Middle frontal gyrus (tissue), 1 donor: ENCODE results near the gene SPOCK1.

Source experiments
- DNase-seq: peaks from one replicate; pipeline ENCODE4 v3.0.0-alpha.2; 2015; ENCODE audit warnings: low spot score; ENCODE audit errors: extremely low spot score

Gene SPOCK1

DNA sequence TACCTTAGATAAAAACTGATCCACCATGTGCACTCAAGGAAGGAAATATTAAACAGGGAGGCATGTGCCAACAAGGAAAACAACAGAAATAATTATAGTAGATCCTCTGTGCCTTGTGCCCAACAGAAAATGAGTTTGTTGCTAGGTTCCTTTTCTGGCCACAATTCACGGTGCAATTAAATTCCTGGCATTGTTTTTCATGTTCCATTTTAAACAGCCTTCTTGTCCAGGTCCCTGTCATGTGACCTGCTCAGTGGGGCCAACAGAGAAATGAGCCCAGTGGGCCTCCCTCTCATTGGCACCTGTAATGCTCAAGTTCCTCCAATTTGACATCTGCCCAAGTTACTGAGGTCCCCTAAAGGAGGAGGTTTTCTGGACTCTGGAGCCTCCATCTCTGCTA, 56.5 kb downstream of the SPOCK1 start:
- no peak for DNase-seq

DNA sequence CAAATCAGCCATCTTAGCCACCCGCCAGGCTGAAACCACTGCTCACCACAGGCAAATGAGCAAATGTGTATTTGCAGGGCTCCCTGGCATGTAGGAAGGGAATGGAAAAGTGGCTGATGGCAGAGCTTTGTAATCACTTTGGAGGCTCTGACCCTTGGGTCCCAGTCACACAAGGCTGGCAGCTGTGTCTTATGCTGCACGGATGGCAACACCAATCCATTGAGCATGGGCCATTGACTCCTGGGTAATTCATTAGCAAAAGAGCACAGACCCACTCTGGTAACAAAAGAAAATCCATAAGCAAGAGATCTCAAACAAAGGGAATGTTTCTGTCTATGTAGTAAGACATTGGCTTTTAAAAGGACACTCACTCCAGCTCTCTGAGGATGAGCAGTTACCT, 57.6 kb downstream of the SPOCK1 start:
- no peak for DNase-seq

DNA sequence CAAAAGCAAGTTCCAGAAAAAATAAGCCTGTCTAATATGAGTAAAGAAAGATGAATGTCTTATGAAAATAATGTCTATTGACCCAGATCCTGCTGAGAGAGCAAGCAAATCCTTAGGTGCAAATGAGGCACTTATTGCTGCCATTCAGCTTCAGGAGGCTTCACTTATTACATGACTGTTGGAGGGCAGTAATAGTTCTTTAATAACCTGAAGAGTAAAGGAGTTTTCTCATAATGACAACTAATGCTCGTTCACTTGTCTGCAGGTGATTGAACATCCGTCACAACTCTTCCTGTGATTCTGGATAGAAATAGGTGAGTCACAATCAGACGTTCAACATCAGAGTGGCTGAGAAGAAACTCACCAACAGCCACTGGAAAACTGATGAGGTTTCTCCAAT, 58.3 kb downstream of the SPOCK1 start:
- no peak for DNase-seq

DNA sequence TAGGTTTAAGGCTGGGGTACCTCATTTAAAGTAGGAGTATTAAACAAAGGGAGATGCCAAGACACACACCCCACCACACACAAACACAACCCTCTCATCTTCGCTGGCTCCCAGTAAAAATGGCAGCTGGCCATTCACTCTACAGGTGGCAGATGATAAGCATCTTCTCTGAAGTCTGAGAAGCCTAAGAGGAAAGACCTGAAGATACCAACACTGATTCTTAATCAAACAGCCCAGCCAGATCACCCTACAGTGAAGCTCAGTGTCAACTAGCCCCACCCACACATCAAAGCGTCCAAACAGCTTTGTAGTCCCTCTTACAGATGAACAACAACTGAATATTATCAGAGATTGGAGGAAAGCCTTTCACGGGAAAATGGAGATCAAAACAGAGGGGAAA, 59.5 kb downstream of the SPOCK1 start:
- no peak for DNase-seq

DNA sequence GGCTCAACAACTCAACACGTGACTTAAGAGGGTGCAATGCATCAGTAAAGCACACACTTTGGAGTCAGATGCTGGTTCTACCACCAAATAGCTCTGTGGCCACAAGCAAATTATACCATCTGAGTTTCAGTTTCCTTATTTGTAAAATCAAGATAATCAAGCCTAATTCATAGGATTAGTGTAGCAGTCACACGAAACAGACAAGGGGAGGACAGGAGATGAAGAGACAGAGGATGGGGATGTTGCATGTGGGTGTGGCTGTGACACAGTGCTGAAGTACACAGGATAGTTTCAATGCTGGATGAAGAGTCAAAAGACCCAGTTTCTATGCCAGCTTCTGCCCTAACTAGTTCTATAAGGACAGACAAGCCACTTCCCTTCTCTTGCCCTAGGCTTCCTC, 60.2 kb downstream of the SPOCK1 start:
- DNase-seq: no peak

DNA sequence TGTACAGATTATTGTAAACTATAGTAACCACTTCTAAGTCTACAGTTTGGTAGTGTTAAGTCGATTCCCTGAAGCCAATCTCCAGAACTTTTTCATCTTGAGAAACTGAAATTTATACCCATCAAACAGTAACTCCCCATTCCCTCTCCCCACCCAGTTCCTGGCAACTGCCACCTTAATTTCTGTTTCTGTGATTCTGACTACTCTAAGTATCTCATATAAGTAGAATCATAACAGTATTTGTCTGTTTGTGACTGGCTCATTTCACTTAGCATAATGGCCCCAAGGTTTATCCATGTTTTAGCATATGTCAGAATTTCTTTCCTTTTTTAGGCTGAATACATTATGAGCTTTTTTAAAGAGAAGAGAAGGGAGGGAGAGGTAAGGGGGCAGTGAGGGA, 61.4 kb downstream of the SPOCK1 start:
- no peak for DNase-seq

DNA sequence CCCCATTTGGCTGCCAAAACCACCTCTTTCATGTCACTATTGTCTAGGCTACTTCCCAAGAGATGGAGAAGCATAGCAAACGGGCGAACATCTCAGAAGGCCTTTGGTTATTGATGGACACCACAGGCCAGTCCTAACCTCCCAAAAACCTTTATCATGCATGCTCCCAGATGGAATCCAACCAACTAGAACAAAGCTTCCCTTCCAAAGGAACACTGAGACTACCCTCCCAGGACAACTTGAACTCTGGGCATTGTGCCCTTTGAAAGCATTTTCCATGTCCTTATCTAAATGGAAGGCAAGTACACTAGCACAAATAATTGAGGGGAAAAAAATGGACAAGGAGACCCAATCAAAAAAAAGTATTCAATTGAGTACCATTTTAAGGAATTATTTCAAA, 65.6 kb downstream of the SPOCK1 start:
- no peak for DNase-seq

DNA sequence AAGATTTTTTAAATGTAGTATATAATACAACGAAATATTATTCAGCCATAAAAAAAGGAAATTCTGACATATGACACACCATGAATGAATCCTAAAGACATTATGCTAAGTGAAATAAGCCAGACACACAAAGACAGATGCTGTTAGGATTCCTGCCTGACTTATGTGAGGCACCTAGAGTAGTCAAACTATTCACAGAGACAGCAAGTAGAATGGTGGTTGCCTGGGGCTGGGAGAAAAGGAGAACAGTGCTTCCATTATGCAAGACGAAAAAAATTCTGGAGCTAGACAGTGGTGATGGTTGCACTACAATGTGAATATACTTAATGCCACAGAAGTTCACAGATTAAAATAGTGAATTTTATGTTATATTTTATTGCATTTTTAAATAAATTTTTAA, 66.8 kb downstream of the SPOCK1 start:
- DNase-seq: no peak

DNA sequence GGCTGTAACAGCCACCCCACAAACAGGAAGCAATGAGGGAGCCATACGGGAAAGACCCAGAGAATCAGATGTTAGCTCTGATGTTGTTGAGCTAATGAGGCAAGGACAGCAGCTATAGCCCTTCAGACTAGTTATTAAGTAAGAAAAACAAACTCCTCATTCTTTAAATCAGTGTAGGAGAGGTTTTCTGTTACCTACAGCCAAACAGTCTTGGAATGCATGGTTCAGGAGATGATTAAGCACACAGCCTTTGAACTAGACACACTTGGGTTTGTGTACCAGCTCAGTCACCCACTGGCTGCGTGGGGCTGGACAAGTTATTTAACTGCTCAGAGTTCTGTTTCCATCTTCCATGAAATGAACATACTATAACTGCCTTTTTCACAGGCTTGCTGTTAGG, 68.1 kb downstream of the SPOCK1 start:
- no peak for DNase-seq

DNA sequence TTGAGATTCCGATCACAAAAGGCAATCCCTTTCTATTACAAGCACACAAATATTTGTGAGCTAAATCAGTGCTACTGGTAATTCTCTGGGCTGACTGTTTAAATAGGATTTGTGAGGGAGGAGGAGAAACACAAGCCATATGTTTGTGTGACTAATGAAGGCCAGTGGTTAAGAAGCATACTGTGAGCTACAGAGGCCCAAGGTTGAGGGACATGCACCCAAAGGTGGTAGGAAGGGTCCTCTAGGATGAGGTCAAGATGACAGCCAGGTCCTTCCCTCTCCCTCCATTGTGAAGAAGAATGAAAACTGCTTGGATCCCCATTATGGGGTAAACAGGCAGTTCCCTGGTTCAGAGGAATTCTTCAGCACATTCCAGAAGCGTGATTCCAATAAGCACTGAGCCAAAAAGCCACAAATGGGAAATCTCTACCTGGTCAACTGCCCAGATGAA, 83.9 kb downstream of the SPOCK1 start:
- DNase-seq: no peak

DNA sequence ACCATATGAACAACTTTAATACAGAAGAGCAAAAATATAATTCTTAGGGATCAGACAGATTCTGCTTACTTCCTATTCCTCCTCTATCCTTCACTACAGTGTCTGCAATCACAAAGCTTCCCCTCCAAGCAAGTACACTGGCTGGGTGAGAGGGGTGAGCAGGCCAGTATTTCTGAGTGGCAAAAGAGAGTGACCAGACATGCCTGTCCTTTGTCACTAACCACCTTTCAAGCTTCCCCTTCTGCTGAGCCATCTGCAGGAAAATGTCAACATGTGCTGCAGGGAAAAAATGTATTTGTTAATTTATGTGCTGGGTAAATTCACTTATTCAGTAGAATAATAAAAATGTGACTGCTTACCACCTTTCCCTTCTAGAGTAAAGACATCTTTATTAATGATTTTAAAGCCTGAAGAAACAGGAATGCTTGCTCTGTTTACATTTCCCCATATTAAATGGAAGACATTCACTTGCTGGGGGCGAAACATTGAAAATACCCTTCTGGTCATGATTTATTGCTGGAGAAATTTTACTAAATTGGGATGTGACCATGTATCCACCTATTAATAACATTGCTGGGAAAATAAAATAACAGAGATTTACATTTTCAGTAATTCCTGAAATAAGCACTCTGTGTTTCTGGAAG, 84.9 kb downstream of the SPOCK1 start:
- no peak for DNase-seq

DNA sequence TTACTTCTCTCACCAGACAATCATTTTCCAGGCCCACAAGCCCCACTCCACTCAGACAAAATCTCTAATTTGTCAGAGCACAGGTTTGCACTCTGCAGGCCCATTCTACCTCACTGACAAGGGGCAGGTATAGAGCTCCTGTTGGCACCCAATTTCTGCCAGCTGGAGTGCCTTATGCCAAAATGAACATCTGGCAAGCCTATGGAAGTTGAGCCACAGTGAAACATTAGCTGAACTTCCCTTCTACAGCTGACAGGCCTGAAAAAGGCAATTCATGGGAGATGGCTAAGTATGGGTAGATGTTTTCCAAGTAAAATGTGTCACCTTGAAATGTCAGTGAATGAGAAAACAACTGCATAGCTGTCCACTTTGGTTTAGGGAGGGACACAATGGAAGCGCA, 87.0 kb downstream of the SPOCK1 start:
- DNase-seq: no peak

DNA sequence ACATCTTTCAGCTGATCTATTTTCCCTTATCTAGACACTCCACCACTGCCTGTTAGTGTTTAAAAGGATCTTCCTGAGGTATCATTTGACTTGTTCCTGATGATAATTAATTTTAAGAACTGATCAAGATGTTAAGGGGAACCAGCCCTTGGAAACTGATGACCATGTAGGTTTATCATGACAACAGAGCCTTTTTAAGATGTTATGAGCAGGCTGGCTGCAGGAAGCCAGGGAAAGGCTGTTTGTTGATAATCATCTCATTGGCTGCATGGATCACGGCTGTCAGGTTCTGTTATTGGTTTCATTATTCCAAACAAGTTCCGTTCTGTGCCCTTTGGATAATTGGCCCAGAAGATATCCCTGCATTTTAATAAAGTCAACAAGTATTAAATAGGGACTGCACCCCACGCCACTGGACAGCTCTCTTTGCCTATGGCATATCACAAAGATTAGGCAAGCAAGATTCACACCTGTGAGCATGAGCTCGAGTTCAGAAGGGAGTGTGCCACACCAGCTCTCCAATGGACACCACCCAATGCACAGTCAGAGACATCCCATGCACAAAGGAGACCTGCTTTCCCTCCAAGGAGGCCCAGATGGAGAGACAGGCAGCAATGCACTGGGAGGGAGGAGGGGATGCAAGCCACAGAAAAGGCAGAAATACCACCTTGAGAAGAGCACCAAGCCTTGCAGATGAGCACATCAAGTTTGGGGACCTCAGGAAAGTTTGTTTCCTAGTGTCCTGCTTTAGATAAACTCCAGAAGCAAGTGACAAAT, 88.7 kb downstream of the SPOCK1 start:
- DNase-seq: no peak

DNA sequence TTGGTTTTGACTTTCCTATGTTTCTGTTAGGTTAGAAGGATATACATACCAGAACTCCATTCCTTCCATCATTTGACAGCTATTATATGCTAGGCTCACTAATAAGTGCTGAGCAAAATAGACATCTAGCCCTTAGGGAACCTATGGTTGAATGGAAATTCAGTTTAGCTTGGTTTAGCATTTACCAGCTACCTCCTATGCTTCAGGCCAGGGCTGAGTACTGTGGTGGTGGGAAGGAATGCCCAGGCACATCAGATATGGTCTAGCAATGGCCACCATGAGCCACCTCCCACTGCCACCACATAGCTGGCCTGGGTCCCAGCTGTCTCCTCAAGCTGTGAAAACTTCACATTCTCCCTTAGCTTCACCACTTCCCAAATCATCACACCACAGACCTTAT, 89.4 kb downstream of the SPOCK1 start:
- no peak for DNase-seq

DNA sequence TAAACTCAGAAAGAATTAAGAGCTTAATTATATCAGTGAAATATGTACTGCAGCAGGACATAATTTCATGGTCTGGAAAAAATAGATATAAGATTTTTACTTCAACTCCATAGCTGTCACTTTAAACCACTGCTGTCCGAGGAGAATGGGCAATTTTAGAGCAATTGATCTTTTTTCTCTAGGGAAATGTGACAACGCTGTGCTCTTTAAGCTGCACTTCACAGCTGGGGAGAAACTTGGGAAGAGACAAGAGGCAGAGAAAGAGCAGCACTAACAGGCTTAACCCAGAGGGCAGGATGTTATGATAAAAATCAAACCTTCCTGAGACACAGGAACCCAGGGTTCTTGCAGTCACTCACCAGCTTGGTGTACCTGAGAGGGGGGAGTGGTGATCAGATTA, 92.0 kb downstream of the SPOCK1 start:
- DNase-seq: no peak

DNA sequence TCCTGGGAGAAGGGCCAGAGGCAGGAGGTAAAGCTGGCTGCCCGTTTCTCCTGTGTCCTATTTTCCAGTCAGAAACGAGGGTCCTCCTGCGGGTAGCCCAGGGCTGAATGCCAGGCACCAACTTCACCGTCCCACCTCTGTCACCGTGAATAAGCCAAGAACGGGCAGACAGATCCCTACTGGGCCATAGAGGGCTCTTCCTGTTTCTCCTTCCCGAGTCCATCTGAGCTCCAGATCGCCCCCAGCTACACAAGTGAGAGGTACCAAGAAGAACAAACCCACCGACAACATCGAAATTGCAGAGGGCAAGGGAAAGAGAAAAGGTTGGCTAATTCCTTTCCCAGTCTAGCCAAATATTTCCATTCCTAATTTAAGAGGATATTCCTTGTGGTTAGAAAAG, 93.7 kb downstream of the SPOCK1 start:
- DNase-seq: no peak

DNA sequence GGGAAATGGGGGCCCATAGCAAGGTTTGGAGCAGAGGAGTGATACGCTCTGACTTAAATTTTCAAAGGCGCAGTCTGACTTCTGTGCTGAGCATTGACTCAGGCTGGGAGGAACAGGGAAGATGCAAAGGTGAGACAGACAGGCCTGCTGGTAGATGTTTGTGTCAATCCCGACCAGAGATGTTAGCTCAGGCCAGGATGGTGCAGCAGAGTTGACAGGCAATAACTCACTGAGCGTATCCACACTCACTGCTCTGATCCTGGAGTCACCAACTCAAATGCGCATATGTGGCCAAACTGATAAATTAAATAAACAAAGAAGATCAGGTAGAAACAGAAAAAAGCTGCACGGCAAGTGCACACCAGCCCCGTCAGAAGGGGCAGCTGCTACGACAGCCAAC, 95.3 kb downstream of the SPOCK1 start:
- DNase-seq: no peak

DNA sequence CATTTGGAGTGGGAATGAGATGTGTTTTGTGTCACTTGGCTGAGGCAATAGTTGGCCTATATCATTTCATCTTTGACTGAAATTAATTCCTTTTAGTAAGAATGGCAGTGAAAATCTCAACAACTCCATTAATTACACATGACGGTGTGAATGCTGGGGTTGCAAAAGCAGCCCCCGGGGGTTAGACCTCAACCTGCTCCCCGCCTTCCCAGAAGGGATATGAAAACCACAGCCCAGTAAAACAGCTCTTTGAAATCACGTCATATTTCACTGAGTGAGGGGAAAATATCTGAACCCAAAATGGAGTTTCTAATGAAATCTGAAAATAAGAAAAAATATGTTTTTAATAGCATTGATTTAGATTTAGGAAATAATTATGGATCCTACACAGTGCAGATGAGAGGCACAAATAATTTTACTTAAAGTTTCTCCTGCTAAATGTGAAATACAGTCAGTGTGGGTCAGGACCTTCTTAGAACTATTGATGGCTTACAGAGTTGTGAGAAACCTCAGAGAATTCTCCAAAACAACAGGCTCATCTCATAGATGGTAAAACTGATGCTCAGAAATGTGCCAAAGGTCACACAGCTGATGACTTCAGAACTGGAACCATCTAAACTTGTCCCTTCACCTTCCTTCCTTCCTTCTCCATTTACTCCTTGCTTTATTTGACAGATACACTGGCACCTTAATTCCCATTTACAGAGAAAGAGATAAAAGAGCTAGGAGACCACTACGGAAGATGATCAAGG, 96.5 kb downstream of the SPOCK1 start:
- no peak for DNase-seq

DNA sequence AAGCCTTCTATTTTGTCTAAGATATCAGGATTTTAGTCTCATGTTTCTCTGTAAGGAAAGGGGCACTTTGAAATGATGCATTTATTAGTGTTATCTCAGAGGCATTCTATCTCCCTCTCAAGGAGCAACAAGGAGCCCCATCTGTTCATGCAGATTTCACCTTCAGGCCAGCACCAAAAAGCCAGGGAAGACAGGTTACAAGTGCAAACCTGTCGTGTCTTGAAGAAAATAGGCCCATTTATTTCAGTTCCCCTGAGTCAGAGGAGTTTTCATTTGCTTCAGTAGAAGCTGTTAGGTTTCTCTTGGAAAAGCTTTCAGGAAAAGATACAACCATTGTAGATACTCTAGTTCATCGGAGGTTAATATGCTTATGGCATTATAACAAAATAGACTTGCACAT, 97.2 kb downstream of the SPOCK1 start:
- DNase-seq: no peak

DNA sequence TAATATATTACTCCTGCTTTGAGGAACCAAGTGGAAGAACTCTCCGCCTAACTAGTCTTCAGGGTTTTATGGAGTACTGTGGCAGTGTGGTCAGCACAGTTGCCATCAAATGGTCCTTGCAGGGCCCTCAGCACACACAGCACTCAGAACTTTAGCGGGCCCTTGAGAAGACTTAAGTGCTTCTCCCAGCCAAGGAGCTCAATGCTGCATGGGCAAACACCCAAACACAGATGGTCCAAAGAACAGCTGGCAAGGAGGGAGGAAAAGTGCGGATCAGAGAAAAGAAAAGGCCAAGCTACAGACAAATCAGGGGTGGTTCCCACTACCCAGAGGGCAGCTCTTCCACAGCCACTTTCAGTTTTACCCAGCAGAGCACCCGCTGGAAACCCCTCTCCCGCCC, 98.6 kb downstream of the SPOCK1 start:
- DNase-seq: no peak

DNA sequence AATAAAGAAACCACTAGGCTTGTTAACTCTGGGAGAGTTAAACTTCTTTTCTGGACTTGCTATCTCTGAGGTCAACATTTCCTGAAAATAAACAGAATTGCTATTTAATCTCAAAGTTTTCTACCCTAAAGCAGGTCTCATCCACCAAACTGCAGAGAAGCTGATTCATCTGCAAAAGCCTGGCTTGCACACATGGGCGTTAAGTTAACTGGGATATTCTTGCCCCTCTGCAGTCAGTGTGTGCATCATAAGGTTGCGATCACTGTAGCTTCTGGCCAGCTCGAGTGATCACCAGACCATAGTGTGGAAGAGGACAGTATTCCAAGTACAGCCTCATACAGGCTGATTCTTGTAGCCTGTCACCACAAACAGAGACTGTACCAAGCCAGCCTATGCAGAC, 99.2 kb downstream of the SPOCK1 start:
- no peak for DNase-seq

DNA sequence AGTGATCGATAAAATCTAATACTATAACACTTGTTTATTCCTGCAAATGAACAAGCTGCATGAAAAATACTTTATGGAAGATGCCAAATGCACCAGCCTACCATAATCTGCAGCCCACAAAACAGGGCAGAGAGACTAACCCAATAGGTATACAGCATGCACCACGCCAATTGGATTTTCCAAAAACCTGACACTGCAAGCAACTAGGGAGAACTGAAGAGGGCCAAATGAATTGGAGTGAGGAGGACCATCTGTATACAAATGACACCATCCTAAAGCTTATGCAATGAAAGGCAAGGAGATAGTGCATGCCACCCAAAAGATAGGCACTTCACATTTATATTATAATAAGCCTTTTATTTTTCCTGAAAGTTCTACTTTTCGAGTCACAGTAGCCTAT, 100.4 kb downstream of the SPOCK1 start:
- no peak for DNase-seq

DNA sequence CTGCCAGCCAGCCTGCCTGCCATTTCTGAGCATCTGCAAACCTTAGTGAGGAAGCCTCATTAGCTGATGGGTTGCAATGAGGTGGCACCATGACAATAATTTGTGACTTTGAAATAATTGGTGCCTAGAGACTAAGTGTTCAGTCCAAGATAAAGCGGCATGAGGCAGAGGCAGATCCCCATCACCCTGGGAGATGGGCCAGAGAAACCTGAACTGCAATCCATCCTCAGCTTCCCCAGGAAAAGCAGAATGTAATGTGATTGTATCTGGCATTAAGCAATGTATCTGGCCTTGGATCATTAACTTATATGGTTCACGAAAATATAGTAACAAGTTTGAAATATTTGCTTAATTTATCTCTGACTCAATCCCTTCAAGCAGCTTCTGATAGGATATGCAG, 101.0 kb downstream of the SPOCK1 start:
- DNase-seq: no peak
